GM19099 (cell line): ENCODE measurements around the gene DYTN.

ENCODE experiments used
- POLR2A ChIP-seq: IDR thresholded peaks from 3 replicates; pipeline ENCODE4 v1.6.1; 2011; ENCODE audit warnings: low read depth; ENCODE audit not compliant: insufficient read length; ENCODE audit errors: extremely low read depth

DYTN gene, protein sequence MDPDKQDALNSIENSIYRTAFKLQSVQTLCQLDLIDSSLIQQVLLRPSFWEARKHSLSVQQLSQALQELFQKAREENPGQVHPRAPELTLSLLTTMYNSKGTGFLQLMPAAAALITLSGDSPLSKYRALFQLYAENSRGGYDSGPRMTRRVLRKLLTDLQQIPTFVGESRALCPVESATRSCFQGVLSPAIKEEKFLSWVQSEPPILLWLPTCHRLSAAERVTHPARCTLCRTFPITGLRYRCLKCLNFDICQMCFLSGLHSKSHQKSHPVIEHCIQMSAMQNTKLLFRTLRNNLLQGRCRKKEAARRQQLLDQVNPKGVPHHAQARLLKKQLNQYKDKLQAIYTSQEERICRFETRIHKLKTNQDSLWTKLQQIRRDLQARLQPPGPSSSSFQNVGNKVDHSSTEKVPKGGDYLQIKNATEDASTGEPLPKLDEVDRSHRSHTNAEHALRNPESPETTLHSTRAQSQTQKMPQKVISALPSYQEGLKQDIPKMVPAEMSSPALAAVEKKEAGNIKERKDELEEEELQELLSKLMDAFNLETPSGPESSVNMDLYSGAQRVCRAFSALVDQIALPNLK

DNA sequence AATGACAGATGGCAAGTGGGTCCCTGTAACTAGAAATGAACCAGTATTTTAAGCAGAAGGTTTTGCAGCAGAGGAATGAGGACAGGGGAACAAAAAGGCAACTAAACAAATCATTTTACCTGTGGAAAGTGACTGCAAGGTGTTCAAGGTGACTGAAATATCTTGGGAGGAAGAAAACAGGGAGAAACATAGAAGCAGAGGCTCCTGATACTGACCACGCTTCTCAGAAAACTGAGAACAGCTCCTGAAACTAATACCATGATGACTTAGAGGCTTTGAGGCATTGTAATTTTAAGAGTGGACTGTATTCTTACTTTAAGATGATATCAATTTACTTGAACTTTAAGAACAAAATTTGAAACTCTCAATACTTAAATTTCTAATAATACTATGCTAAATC lies at the start of gene DYTN:
DYTN (minus strand) TSS at position 101 of the 400 bp plus-strand sequence. CDS start 117 bp downstream, outside the sequence.
- no peak for TF ChIP-seq POLR2A

DNA sequence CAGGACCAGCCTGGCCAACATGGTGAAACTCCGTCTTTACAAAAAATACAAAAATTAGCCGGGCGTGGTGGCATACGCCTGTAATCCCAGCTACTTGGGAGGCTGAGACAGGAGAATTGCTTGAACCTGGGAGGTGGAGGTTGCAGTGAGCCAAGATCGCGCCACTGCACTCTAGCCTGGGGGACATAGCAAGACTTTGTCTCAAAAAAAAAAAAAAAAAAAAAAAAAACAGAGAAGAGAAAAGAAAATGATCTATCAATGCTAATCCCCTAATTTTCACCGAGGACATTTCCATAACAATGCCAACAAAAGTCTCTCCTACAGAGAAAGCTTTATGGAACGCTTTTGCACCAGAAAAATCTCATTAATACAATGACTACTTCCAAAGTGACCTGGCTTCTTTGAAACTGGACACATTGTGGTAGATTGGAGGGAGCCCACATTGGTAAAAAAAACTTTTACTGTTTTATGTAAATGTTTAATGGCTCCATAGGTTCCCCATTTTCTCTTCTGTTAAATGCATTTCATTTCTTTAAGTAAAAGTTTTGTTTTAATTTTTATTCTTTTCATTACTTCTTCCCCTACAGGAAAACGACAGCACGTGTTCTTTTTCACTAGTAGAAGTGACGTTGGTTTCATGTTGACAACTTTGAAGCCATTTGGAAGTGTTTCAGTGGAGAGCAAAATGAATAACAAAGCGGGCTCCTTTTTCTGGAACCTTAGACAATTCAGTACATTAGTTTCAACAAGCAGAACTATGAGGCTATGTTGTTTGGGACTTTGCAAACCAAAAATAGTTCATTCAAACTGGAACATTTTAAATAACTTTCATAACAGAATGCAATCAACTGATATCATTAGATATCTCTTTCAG lies 48.1 kb upstream of the DYTN start:
- no peak for TF ChIP-seq POLR2A

DNA sequence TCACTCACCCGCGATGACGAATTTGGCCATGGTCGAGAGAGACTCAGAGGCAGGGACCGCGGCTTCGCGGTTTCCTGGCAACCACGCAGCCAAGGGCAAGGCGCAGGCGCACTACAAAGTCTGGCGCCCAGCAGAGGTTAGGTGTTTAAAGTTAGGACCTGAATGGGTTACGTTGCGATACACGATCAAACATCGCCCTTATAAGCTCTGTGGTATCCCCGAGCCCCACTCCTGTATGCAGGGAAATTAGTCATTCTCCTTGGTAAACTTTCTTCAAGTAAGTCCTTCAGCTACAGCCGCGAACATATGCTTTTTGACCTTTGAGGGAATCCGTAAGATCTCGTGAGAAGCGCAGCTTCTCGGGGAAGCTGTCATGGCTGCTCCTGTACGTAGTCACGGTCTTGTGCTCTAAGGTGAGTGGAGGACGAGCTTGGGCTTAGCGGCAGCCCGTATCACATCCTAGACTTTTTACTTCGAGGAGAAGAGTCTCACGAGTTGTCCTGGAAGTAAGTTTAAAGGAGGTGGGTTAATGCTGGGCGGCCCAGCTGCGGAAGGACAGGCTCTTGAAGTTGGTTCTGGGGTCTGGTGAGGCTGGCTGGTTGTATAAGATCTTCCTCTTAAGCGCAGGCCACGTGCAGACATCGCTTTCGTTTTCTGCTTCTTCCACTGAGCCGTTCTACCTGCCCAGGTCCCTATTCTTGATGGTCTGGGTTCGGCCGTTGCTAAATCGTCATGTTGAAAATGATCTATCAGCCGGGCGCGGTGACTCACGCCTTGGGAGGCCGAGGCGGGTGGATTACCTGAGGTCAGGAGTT lies 47.3 kb upstream of the DYTN start, which contains the start of the genes FASTKD2 and MDH1B:
FASTKD2 (plus strand) TSS at position 365 of the 815 bp plus-strand sequence. CDS start 1,088 bp downstream, outside the sequence.
MDH1B (minus strand) TSS at position 87 of the 815 bp plus-strand sequence; CDS start at position 30, 57 bp downstream.
- TF ChIP-seq POLR2A = peak; percentile 83

DNA sequence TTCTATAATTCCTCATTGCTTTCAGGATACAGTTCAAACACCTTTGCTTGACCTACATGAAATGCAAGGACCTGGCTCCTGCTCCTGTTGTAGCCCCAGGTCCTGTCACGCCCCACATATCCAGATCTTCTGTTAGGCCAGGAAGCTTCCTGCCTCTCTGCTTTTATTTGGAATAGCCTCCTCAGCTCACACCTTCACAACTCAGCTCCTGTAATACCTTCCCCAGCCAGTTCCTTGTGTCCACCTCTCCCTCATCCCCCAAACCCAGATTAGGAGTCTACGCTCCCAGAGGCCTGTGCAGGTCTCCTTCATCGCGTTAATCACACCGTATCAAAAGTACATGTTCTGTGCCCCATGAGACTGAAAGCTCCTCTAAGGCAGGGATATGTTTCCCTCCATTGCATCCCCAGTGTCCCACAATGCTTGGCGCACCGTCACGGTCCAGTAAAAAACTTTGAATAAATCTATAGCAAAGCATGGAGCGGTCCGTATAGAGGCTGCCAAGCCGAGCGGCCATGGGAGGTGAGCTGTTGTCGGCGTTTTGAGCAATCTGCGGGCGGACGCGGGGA lies 46.6 kb upstream of the DYTN start:
- TF ChIP-seq POLR2A = no peak

DNA sequence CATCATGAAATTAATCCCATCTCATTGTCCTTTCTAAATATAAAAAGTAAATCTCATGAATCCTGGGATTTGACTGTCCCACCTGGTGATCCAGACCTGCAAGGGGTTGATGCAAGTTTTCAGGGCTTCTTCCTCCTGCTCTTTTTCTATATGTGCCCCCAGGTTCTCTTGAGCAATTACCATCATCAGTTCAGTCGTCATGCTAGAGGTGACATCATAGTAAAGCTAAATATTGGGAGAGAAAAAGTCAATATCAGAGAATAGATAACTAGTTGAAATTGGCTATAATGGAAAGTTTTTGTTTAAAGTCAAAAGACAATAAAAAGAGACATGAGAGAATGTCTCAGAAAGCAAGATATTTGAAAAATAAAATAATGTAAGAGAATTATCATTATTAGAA lies 38.6 kb upstream of the DYTN start:
- no peak for TF ChIP-seq POLR2A

DNA sequence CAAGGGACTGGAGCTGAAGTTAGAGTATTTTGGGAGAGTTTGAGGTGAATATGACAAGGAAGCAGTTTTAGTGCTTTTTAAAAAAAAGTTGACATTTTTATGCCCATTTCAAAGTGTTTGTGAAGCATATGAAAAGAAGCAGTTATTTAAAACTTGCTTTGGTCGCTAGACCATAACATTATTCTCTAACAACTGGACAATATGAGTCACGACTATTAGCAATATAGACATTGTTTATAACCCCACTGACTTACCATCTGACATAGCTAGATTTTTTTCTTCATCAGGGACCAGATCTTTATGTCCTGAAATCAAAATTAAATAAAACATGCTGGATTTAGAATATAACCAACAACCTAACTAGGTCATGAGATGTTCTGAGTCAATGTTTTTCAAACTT lies 22.6 kb upstream of the DYTN start:
- TF ChIP-seq POLR2A = no peak

DNA sequence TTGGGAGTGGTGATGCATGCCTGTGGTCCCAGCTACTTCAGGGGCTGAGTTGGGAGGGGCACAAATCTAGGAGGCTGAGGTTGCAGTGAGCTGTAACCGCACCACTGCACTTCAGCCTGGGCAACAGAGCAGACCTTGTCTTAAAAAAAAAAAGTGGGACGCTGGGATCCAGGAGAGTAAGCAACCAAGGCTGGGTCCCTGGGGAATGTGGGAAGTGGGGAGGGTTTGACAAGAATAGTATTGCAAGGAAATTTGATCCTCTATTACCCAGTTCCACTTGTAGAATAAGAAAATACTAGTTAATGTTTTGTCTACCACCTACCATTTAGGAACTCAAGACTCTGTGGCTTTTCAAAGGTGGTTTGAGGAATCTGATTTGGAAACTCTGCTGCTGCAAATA lies 21.1 kb upstream of the DYTN start:
- TF ChIP-seq POLR2A = no peak

DNA sequence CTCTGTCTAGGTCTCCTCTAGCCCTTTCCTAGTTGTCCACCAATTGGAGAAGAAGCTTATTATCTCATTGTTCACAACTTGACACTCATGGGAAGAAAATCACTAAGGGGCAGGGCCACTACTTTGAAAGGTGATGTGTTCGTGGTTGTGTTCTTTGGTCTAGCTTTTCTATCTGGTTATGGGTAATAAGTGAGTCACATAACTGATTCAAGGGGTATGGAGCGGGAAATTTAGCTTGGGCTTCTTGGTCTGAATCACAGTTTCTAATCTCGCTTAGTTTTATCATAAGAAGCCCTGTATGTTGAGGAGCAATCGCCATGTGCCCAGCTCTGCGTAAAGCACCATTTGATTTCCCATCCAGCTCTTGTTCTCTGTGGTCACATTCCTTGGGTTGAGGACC lies 18.7 kb upstream of the DYTN start:
- TF ChIP-seq POLR2A = no peak

DNA sequence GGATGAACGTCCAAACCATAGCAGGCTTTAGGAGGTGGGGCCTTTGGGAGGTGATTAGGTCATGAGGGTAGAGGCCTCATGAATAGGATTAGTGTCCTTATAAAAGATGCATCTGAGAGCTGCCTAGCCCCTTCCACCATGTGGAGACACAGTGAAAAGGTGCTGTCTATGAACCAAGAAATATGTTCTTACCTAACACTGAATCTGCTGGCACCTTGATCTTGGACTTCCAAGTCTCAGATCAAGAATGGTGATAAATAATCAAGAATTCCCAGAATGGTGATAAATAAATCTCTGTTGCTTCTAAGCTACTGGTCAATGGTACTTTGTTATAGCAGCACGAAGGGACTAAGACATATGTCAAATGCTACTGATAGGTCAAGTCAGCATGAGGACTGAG lies 15.1 kb upstream of the DYTN start:
- TF ChIP-seq POLR2A = no peak

DNA sequence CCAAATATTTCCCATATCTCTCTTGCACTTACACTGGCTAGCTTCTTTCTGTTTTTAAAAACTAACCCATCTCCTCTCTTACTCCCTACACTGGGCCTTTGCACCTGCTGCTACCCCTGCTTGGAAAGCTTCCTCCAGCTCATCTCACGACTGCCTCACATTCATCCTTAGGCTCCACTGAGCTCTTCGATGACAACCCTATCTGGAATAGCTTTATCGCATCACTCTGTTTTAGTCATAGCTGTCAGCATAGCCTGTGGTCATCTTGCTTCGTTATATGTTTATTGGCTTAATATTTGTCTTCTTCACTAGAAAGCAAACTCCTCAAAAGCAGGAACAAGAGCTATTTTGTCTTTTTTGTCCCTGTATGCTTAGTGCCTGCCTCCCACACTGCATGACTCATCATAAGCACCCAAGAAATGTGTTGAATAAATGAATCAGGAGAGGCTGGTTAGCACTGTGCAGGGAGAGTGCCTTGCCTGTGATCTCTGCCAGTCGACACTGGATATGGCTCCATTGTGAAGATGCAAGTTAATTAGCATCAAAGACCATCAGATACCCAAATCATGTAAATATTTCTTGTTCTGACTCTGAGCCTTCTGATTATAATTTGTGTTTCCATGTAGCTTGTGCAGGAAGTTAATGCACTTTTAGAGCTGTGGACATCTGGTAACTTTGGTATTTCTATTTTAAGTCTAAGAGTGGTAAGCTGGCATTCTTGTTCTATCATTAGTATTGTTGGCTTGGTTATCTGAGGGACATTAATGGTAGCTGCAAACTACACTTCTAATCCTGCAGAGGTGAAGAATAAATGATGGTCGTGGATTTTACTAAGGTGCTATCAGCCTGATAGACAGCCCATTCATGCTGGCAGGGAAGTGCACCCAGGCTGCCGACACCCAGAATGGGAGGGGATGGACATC lies 10.3 kb upstream of the DYTN start:
- no peak for TF ChIP-seq POLR2A

DNA sequence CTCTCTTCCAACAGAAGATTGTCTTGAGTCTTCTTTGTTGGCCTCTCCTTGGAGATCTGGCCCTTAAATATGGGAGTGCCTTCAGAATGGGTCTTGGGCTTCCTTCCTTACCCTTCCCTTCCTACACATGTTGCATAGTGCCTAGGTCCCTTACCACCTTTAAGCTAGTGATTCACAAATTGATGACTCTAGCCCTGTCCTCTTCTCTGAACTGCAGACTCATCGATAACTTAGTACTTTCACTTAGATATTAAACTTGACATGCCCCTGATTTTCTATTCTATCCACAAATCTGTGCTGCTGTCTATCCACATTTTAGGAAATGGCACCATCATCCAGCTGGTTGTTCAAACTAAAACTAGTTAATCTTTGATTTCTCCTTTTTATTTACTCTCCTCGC lies 9.1 kb upstream of the DYTN start:
- TF ChIP-seq POLR2A = no peak

DNA sequence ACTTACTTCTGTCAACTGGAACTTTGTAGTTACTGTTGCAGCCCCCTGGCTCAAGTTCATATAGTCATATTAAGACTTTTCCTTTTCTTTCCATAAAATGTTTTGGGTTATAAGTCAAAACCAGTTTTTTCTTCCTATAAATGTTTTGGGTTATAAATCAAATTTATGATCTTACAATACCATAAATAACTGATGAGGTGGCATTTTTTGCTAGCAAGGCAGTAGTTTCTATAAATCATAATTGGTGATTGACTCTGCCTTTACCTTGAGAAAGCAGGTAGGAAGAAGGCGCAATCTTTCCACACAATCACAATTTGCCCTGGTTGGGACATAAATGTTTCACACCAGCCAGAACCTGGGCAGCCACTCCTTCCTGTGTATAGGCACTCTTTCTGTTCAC lies 5.1 kb upstream of the DYTN start:
- TF ChIP-seq POLR2A = no peak

DNA sequence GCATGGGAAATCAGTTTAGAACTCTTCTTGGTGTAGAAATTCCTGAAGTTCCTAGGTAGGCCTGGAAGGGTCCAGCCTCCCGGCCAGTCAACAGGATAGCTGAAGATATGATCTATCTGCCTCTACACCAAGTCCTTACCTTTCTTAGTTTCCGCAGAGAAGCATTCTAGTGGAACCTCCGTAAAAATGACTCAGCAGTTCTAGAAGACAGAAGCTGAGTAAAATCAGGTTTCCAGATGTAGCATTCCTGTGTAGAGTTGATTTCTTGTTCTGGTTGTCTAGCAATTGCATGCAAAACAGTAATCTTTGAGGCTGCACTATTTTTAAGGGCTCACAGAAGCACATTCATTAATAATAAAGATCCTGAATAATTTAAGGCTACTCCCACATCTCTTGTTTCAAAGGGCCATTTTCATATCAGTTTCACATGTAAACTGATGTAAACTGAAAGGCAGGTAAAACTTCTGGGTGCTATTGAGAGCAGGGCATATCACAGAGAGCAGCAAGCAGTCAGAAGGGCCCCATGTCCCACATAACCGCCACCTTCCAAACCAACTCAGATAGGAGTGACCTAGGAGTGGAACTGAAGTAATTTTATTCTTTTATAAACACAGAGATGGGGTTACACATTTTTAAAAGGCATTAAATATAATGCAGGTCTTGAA lies 3.2 kb upstream of the DYTN start:
- no peak for TF ChIP-seq POLR2A
